ENCODE data around the gene SELENOP.

Gene SELENOP

GRCh38 chr5:42787845-42788244 is 23.8 kb downstream of the SELENOP start:
- no peak for DNase-seq

- DNase-seq, result no peak
These were observed 24.6 kb downstream of the SELENOP start for GRCh38 chr5:42787073-42787472.

GRCh38 chr5:42785756-42786155 is 25.9 kb downstream of the SELENOP start:
- DNase-seq, result no peak

- no peak for DNase-seq
These were observed 27.6 kb downstream of the SELENOP start for GRCh38 chr5:42784132-42784531.

GRCh38 chr5:42781584-42781983 is 30.1 kb downstream of the SELENOP start:
- DNase-seq, result no peak

GRCh38 chr5:42779083-42779482 is 32.6 kb downstream of the SELENOP start:
- DNase-seq, result no peak

GRCh38 chr5:42772265-42772993 is 39.3 kb downstream of the SELENOP start:
- no peak for DNase-seq

- DNase-seq, result no peak
These were observed 41.7 kb downstream of the SELENOP start for GRCh38 chr5:42770003-42770402.

GRCh38 chr5:42768106-42768504 is 43.6 kb downstream of the SELENOP start:
- DNase-seq, result no peak

- DNase-seq, result no peak
These were observed 44.1 kb downstream of the SELENOP start for GRCh38 chr5:42767491-42768105.

GRCh38 chr5:42761791-42762190 is 49.9 kb downstream of the SELENOP start:
- DNase-seq, result no peak

GRCh38 chr5:42760426-42760825 is 51.3 kb downstream of the SELENOP start:
- DNase-seq, result no peak

- DNase-seq, result no peak
These were observed 52.2 kb downstream of the SELENOP start for GRCh38 chr5:42759456-42759855.

- peak; percentile 52 for DNase-seq
These were observed 54.8 kb downstream of the SELENOP start, which contains the start of gene CCDC152 for GRCh38 chr5:42756606-42757601. TSS of gene CCDC152 (plus strand) at chr5:42756818. CDS start at chr5:42759122, 2,304 bp downstream.

GRCh38 chr5:42753099-42753498 is 58.6 kb downstream of the SELENOP start:
- DNase-seq, result no peak

GRCh38 chr5:42751044-42751443 is 60.6 kb downstream of the SELENOP start:
- no peak for DNase-seq

- DNase-seq, result no peak
These were observed 61.2 kb downstream of the SELENOP start for GRCh38 chr5:42750507-42750906.
